T1000 (cell line): Measurements from ENCODE around the gene IBSP.
A peak's percentile ranks its signal among the peaks of the same experiment; 100 is the strongest.

Experiments used
- DNase-seq: peaks from one replicate; lab custom pipeline; 2025; ENCODE audit warnings: mixed read lengths; lab: John Stamatoyannopoulos, UW

The IBSP gene, protein sequence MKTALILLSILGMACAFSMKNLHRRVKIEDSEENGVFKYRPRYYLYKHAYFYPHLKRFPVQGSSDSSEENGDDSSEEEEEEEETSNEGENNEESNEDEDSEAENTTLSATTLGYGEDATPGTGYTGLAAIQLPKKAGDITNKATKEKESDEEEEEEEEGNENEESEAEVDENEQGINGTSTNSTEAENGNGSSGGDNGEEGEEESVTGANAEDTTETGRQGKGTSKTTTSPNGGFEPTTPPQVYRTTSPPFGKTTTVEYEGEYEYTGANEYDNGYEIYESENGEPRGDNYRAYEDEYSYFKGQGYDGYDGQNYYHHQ

DNA sequence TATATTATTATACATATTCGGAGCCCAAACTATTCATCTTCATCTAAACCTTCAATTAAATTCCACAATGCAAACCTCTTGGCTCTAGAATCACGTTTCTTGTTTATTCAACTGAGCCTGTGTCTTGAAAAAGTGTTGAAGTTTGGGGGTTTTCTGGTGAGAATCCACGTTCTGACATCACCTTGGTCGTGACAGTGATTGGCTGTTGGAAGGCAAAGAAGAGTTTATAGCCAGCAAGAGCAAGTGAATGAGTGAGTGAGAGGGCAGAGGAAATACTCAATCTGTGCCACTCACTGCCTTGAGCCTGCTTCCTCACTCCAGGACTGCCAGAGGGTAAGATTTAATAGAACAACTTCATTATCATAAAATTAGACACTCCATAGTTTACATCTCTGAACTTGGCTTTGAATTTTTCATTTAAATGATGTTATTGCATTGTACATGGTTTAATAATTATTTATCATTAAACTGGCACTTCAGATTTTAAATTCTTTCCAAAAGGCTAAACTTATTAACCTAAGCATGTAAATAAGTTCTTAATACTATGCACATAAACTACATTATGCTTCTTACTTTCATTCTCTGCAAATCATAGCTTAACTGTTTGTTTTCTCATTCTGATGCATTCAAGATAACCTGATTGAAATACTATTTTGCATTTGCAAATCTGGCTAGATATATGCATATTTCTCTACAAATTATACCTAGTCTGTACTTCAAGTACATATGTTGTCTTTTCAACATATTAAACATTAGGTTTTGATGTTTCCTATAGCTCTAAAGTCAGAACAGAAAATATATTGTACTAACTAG lies at the start of gene IBSP:
Gene IBSP (plus strand): TSS at position 254 of the 813 bp plus-strand sequence. CDS start 2,808 bp downstream, outside the sequence.
- DNase-seq, result no peak

GRCh38 chr4:87749883-87750282 lies 49.5 kb upstream of the IBSP start:
- no peak for DNase-seq

GRCh38 chr4:87758270-87758669 lies 41.1 kb upstream of the IBSP start:
- no peak for DNase-seq

GRCh38 chr4:87762311-87762710 lies 37.0 kb upstream of the IBSP start:
- DNase-seq, result no peak

GRCh38 chr4:87781569-87781968 lies 17.8 kb upstream of the IBSP start:
- no peak for DNase-seq

DNA sequence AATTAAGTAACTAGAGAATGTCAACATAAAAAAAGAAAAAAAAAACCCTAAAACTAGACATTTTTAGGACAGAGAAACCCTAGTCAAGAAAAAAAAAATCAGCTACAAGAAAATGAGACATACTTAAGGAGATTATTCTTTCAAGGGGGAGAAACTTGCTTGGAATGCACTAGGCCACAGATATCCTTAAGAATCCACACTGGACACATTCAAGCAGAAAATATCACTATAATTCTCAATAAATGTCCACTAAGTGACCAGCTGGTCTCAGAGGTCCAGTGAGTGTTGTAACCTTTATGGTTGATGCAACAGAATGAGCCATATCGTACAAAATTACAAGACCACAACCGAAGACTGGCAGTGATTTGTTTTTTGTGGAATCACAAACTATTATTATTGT lies 15.6 kb upstream of the IBSP start:
- DNase-seq, result no peak

GRCh38 chr4:87785731-87786509 lies 13.4 kb upstream of the IBSP start:
- DNase-seq, result no peak

- DNase-seq, result no peak
Observed at GRCh38 chr4:87802858-87803257, 3.5 kb downstream of the IBSP start.

DNA sequence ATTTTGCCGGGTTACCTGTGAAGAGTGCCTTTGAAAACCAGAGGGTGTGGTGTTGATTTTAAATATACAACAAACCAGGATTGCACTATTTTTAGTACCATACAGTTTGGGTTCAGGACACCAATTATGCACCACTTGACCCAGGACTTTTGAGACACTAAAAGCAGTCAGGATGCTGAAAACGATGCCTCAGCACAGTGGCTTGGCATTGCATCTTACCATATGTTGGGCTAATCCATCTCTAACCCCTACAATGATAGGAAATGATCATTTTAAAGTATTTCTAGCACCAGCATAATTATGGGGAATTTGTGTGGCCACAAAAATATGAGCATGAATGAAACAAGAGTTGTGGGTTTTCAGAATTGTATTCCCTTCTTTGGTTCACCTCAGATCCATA lies 4.1 kb downstream of the IBSP start:
- DNase-seq, result no peak

GRCh38 chr4:87804871-87805270 lies 5.5 kb downstream of the IBSP start:
- no peak for DNase-seq

DNA sequence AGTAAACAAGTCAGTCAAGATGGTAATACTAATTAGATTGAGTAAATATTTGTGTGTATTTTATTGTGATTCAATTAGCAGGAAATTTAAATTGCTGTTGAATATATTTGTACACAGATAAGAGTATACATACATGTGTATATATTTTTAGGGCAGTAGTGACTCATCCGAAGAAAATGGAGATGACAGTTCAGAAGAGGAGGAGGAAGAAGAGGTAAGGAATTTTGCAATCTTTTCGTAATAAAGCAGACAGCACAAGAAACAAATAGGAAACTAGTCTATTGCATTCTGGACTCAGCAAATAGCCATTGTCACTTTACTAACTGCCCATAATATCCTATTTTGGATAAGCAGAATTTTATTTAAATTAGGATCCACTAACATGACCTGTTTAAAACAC lies 6.6 kb downstream of the IBSP start:
- DNase-seq, result no peak

DNA sequence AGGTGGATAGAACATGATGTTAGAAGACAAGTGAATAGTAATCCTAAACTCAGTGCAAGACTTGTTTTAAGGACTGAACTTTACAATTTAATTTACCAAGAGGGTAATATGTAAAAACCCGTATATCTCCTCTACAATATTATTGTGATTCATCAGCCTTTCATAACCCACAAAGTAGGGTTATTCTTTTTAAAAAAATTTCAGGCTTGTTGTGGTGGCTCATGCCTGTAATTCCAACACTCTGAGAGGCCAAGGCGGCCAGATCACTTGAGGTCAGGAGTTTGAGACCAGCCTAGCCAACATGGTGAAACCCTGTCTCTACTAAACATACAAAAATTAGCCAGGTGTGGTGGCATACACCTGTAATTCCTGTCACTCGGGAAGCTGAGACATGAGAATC lies 7.2 kb downstream of the IBSP start:
- no peak for DNase-seq

DNA sequence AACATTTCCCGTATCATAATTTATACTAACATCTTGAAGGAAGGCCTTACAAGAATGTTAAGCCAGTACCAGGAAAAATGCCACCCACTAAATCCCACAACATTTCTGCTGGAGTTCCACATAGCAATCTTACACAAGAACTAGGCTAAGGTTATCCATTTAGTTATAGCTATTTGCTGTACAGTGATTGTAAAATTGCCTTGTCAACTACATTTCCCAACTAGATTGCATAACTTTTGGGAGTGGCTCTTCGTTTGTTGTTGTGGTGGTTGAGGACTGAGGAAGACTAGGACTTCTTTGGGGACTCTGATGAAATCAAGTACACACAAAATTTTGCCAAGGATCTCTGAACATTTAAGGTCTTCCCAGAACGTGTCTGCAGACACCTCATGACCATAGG lies 8.0 kb downstream of the IBSP start:
- DNase-seq, result no peak

- no peak for DNase-seq
Observed at GRCh38 chr4:87811977-87812376, 12.6 kb downstream of the IBSP start.

DNA sequence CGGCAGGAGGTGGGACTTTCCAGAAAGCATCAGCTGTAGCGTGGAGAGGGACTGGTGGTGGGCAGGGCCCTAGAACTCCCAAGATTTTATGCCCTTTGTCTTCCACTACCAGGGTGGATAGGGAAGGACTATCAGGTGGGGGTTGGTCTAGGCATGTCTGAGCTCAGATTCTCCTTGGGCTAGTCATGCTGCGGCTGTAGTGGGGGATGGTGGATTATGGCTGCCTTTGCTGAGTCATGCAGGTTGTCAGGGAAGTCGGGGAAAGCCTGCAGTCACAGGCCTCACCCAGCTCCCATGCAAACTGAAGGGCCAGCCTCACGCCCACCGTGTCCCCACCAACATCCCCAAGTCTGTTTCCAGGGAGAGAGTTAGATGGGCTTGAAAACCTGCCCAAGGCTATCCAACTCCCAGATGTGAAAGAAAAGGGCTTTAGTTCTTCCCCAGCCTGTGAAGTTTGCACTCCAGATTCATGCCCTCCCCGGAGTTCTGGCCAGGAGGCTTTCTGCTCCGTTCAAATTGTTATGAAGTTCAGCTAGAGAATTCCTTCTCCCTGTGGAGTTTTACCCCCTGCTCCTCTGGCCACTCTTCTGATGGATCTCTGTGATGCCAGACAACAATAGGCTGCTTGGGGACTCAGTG lies 20.0 kb downstream of the IBSP start:
- DNase-seq, result peak; percentile 72

- DNase-seq, result no peak
Observed at GRCh38 chr4:87823200-87823599, 23.8 kb downstream of the IBSP start.

DNA sequence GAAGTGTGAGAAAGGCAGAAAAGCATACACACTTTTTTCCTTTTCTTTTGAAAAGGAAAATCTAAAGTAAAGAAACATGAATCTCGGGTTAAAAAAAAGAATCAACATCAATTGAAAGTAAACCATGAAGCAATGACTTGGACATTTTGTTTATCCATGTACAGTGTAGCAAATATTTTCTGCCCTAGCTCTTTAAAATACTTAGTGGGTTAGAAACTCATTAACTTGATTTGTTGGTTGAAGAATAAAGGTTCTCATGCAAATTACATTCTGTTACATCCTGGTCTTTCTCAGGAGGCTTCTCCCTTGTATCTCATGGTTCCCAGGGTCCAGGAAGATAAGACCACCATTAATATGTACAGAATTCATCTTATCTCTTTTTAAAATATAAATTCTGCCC lies 24.4 kb downstream of the IBSP start:
- no peak for DNase-seq

- DNase-seq, result no peak
Observed at GRCh38 chr4:87824352-87824751, 25.0 kb downstream of the IBSP start.

- no peak for DNase-seq
Observed at GRCh38 chr4:87832669-87833068, 33.3 kb downstream of the IBSP start, which contains the start of gene MEPE. Gene MEPE, plus strand, starts transcription at chr4:87832969. Its CDS starts 1,746 bp downstream, at chr4:87834715.

DNA sequence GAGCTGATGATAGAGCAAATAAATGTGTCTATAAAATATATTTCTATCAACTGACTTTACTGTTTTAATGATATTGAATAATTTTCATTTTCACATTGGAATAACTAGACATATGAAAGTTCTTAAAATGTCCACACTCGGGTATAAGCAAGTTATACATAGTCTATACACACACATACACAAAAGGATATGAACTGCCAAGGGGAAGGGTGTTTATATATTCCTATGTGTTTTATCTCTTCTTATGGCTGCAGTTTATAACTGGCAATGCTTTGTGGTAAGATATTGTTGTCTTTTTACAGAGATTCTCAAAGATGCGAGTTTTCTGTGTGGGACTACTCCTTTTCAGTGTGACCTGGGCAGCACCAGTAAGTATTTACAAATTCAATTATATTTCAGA lies 35.0 kb downstream of the IBSP start:
- DNase-seq, result no peak

DNA sequence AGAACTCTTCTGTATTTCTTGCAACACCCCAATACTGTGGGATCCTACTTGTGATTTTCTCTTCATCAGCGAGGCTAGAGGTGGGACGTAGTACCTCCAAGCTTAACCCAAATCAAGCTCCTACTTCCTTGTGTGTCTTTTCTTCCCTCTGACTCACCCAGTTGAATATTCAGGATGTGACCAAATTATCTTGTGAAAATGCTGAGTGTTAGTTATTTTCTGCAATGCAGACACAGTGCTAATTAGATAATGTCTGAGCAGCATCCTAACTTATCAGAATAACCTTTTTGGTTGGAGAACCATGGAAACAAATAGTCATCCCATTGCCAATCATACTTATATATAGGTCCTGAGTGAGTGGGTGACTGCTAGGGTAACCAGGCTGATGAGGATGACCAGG lies 35.8 kb downstream of the IBSP start:
- no peak for DNase-seq

- no peak for DNase-seq
Observed at GRCh38 chr4:87835743-87836142, 36.4 kb downstream of the IBSP start.
